ENCODE results near the gene AHI1.

DNA sequence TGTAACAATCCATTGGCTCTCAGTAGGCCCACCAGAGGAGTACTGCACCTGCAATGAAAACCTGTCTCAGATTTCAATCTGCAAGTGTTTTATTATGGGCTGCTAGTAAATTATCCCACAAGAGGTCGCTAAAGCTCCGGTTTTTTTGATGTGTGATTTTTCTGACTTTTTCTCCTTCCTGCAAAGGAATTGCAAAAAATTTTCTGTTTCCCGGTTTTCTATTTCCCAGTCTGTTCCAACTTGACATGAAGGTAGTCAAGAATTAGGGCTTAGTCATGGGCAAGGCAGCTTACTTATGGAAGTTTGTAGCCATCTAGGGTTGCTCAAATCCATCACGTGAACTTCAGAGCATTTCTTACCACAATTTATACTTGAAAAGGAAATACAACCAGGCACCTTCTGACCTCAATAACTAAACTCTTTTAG lies 38.5 kb upstream of the AHI1 start:
- TF ChIP-seq, protein P1, sequence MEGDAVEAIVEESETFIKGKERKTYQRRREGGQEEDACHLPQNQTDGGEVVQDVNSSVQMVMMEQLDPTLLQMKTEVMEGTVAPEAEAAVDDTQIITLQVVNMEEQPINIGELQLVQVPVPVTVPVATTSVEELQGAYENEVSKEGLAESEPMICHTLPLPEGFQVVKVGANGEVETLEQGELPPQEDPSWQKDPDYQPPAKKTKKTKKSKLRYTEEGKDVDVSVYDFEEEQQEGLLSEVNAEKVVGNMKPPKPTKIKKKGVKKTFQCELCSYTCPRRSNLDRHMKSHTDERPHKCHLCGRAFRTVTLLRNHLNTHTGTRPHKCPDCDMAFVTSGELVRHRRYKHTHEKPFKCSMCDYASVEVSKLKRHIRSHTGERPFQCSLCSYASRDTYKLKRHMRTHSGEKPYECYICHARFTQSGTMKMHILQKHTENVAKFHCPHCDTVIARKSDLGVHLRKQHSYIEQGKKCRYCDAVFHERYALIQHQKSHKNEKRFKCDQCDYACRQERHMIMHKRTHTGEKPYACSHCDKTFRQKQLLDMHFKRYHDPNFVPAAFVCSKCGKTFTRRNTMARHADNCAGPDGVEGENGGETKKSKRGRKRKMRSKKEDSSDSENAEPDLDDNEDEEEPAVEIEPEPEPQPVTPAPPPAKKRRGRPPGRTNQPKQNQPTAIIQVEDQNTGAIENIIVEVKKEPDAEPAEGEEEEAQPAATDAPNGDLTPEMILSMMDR (conservative IDR thresholded peaks at IDR 0.05 in 1 of 2, IDR thresholded peaks at IDR 0.05 in 1 of 2; ENCODE audit: extremely low read depth in 1 of 2, insufficient read depth in 1 of 2, low read depth in 1 of 2, low read length in 2 of 2) = peak; percentile 60 to 71
- no peak for TF ChIP-seq EZH2 (IDR thresholded peaks at IDR 0.05; ENCODE audit: borderline replicate concordance, low read length)

Measured in mammary epithelial cell (primary cell).